Neuron (in vitro differentiated cells): ENCODE measurements around the gene PPP2R2C.

Experiments used
- H2AFZ ChIP-seq: one replicate; pipeline ENCODE4 v1.6.1; 2013; ENCODE audit warnings: low read depth, mild to moderate bottlenecking, inconsistent platforms, low read length, moderate library complexity
- H3K27me3 ChIP-seq: one replicate; pipeline ENCODE4 v1.6.1; 2013; ENCODE audit warnings: low read length; ENCODE audit not compliant: insufficient read depth
- H3K36me3 ChIP-seq: one replicate; pipeline ENCODE4 v1.6.1; 2013; ENCODE audit warnings: low read length; ENCODE audit not compliant: insufficient read depth
- H3K4me1 ChIP-seq: one replicate; pipeline ENCODE4 v1.6.1; 2013; ENCODE audit warnings: low read length; ENCODE audit not compliant: insufficient read depth
- H3K4me3 ChIP-seq: 2 replicates; pipeline ENCODE4 v1.5.1; 2013; ENCODE audit warnings: mild to moderate bottlenecking, low read length, moderate library complexity
- H3K9me3 ChIP-seq: one replicate; pipeline ENCODE4 v1.6.1; 2013; ENCODE audit warnings: low read length

The PPP2R2C gene

DNA sequence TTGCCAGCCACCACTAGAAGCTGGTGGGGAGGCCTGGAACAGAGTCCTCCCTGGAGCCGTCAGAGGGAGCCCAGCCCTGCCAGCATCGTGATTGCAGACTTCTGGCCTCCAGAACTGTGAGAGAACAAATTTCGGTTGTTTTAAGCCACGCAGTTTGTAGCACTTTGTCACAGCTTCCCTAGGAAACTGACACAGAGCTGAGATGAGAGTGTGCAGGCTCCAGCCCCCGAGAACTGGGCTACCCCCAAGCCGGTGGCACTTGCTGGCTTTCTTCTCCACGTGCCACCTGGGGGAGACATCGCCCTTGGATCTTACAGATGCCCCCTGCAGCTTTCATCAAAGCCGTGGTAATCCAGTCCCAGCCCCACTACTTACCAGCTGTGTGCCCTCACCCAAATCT is 83.7 kb downstream of the PPP2R2C start:
- H3K36me3 ChIP-seq: no peaks in the 10 kb centered on the region
- no peak overlapping the region for H2AFZ ChIP-seq
- H3K27me3 ChIP-seq: peaks cover 51% of the 10 kb centered on the region
- H3K9me3 ChIP-seq: no peaks in the 10 kb centered on the region
- H3K4me1 ChIP-seq: no peaks in the 10 kb centered on the region
- no peak overlapping the region for H3K4me3 ChIP-seq

DNA sequence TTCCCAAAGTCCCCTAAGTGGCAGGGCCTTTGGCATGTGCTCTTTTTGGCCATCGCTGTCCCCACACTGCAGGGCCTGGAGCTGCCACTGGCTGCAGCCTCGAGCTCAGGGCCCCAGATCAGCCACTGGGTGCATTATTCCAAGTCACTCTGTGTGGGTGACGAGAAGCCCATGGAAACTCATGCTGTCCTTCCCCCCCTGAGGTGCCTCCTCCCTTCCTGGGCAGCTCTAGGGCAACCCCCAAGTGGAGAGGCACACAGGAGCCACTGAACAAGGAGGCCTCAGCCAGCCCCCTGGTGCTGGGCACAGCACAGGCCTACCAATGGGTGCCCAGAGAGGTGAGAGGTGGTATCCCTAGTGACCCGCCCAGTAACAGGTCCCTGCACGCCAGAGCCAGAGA is 84.5 kb downstream of the PPP2R2C start:
- Histone ChIP-seq H3K9me3 (no peaks in the 10 kb centered on the region), H2AFZ (no peak overlapping the region), H3K27me3 (peaks cover 48% of the 10 kb centered on the region), H3K36me3 (no peaks in the 10 kb centered on the region), H3K4me1 (no peaks in the 10 kb centered on the region), H3K4me3 (no peak overlapping the region)

DNA sequence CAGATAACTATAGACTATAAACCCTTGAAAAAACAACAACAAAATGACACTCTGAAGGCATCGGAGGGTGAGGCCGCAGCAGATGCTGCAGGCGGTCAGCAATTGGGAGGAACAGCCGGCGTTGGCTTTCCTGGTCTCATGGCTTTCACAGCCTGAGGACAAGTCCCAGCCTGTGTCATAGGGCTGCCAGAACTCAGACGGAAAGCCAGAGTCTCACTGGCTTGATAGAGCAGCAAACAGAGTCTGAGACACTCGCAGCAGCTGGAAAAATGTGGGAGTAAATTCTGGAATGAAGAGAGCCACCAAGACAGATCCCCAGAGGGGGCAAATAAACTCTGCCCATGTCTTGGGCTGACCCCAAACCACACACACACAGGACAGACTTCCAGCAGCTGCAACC is 86.3 kb downstream of the PPP2R2C start:
- H3K4me3 ChIP-seq: no peak overlapping the region
- no peaks in the 10 kb centered on the region for H3K36me3 ChIP-seq
- no peaks in the 10 kb centered on the region for H3K4me1 ChIP-seq
- peaks cover 36% of the 10 kb centered on the region for H3K27me3 ChIP-seq
- no peaks in the 10 kb centered on the region for H3K9me3 ChIP-seq
- H2AFZ ChIP-seq: no peak overlapping the region

DNA sequence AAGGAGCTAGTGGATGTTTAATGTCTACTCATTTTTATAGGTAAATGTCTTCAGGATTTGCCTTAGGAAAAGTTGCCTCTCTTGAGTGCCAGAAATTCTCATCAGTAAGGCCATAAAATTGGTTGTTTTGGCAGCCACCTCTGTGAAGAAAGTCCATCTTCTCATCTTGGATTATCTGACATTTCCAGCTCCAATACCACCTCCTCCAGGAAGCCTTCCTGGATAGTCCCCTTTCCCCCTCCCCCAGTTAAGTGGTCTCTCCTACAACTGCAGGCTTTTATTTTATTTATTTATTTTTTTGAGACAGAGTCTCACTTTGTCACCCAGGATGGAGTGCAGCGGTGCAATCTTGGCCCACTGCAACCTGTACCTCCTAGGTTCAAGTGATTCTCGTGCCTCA is 87.1 kb downstream of the PPP2R2C start:
- Histone ChIP-seq H3K27me3 (peaks cover 30% of the 10 kb centered on the region), H3K4me1 (no peaks in the 10 kb centered on the region), H2AFZ (no peak overlapping the region), H3K9me3 (no peaks in the 10 kb centered on the region), H3K4me3 (no peak overlapping the region), H3K36me3 (no peaks in the 10 kb centered on the region)

DNA sequence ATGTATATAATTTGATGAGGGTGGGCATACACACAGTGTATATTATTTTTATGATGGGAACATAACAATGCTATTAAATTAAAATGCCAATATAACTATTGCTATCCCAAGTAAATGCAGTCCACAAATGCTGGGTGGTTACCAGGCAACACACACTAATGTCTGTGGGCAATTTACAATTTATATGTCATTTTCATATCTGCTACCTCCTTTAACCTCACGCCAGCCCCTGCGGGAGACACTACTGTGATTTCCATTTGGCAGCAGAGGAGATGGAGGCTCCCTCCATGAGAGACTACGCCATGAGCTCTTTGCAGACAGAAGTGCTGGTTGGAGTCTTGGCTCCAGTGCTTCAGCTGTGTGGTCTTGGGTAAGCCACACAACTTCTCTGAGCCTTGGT is 87.9 kb downstream of the PPP2R2C start:
- Histone ChIP-seq H3K4me1 (no peaks in the 10 kb centered on the region), H3K9me3 (no peaks in the 10 kb centered on the region), H2AFZ (no peak overlapping the region), H3K27me3 (peaks cover 27% of the 10 kb centered on the region), H3K36me3 (no peaks in the 10 kb centered on the region), H3K4me3 (no peak overlapping the region)

DNA sequence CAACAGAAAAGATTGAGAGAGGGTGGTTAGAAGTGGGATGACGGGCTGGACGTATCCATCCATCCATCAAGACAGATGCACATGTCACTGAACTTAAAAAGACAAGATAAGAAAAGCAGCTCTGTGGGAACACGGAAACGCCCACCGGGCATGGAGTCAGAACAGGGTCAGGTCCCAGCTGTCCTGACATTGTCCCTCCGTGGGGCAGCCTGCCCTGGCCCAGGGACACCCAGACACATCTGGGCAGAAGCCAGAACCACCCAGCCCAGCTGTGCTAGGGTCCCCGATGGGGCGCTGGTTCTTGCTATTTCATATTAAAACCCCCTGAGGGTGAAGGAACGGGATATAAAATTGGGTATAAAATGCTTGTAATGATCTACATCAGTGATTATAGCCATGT is 88.5 kb downstream of the PPP2R2C start:
- Histone ChIP-seq H3K4me3 (no peak overlapping the region), H3K9me3 (no peaks in the 10 kb centered on the region)

DNA sequence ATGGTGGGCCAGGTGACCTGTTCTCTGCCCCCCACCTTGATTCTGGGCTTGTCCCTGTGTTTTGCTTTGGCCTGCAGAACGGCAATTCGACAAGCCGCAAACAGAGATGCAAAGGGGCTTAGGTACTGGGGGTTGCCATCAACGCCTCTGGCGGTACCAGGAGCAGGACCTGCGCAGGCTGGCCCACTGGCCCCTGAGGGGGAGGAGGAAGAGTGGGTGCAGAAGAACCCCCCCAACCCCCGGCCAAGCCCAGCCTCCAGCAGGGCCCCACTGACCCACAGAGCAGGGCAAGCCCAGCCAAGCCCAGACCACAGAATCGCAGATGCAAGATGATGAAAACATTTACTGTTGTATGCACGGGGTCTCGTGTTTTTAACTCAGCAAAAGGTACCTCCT is 89.4 kb downstream of the PPP2R2C start:
- H2AFZ ChIP-seq: no peak overlapping the region
- no peaks in the 10 kb centered on the region for H3K9me3 ChIP-seq
- H3K36me3 ChIP-seq: no peaks in the 10 kb centered on the region
- no peaks in the 10 kb centered on the region for H3K4me1 ChIP-seq
- no peak overlapping the region for H3K4me3 ChIP-seq
- H3K27me3 ChIP-seq: peaks cover 20% of the 10 kb centered on the region

More for the DNA sequence above, 88.5 kb downstream of the PPP2R2C start:
- no peak overlapping the region for H2AFZ ChIP-seq
- H3K27me3 ChIP-seq: peaks cover 24% of the 10 kb centered on the region
- H3K36me3 ChIP-seq: no peaks in the 10 kb centered on the region
- H3K4me1 ChIP-seq: no peaks in the 10 kb centered on the region

DNA sequence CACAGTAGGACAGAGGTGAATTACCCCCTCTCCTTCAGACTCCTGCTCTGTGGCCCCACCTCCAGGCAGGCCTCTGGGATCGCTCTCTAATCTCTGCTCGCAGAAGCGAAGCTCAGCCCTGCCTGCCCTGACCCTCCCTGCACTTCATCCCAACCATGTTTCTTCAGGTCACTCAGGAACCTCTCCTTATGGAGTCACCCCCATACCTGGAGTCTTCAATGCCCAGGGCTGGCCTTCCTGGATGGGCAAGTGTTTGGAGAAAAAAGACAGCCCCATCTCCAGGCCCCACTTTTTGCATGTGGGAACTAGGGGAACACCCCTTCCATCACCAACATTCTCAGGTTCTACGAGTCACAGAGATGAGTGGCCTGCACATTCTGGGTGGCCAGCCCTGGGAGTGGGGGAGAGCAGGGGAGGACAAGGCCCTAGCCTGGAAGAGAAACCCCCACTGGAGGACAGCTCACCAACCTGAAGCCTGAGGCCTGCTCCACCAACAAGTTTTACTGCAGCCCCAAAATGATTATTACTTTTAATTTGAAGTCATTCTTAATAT is 90.8 kb downstream of the PPP2R2C start:
- Histone ChIP-seq H2AFZ (no peak overlapping the region), H3K9me3 (no peaks in the 10 kb centered on the region), H3K36me3 (no peaks in the 10 kb centered on the region), H3K4me3 (no peak overlapping the region), H3K4me1 (no peaks in the 10 kb centered on the region), H3K27me3 (peaks cover 20% of the 10 kb centered on the region)

DNA sequence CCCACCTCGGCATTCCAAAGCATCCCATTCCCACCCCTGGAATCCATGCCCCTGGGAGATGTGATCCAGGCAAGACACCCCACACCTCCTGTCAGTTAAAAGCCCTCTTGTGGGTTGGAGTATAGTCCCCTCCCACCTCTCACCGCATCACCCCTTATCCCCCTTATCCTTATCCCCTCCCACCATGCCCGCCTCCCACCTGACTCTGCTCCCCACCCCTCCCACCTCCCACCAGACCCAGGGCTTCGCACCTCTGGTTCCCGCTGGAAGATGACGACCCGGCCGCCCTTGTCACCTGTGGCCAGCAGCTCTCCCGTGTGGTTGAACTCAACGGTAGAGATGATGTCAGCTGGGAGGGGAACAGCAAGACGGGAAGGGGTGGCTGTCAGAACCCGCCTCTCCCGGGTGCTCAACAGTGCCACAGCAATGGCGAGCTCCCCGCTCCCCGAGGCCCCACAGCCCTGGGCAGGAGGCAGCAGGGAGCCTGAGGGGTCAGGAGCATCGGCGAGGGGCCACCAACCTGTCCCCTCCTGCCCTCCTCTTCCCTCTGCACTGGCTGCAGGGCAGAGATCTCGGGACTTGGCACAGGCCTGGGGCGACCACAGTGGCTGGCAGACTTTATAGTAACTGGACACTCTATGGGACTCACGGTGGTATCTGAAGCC is 91.5 kb downstream of the PPP2R2C start:
- peaks cover 23% of the 10 kb centered on the region for H3K27me3 ChIP-seq
- H3K4me1 ChIP-seq: no peaks in the 10 kb centered on the region
- no peaks in the 10 kb centered on the region for H3K36me3 ChIP-seq
- no peaks in the 10 kb centered on the region for H3K9me3 ChIP-seq
- no peak overlapping the region for H2AFZ ChIP-seq
- no peak overlapping the region for H3K4me3 ChIP-seq

DNA sequence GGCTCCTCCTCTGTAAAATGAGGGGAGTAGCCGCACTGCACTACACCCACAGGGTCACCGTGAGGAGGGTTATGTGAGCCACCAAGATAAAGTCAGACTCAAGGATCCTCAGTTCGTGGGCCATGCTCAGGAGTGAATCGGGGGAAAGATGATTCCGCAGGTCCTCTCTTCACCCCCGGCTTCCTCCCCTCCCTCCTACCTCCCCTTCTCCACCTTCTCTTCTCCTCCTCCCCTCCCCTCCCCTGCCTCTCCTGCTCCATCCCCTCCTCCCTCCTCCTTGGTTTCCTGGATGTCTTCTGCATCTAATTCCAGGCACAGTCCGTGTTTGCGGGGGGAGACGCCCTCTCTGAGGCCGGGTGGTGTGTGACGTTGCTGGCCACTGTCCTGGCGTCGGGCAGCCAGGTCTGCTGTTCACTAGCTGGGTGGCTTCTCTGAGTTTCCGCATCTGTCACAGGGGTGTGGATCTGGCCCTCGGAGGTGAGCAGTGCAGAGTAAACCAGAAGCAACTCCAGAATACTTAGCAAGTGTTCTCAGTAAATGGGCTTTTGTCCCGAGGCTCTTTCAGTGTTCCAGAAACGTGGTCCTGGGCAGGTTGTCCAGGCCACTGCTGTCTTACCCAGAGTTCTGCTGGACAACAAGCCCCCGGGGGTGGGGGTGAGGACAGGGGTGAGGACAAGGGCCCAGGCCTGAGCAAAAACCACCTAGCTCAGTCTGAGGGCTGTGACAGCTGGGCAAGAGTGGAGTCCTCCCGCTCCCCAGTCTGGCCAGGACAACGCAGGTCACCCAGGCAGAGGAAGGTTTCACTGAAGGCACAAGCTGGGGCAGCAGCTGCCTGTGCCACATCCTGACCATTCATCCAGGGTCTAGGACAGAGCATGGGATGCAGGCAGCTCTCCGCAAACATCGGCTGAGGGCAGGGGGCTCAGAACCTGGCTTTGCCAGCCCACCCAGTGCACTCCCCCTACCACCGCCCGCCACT is 92.4 kb downstream of the PPP2R2C start:
- Histone ChIP-seq H3K9me3 (no peaks in the 10 kb centered on the region), H3K4me1 (no peaks in the 10 kb centered on the region), H3K36me3 (no peaks in the 10 kb centered on the region), H3K27me3 (peaks cover 27% of the 10 kb centered on the region), H2AFZ (no peak overlapping the region), H3K4me3 (no peak overlapping the region)

DNA sequence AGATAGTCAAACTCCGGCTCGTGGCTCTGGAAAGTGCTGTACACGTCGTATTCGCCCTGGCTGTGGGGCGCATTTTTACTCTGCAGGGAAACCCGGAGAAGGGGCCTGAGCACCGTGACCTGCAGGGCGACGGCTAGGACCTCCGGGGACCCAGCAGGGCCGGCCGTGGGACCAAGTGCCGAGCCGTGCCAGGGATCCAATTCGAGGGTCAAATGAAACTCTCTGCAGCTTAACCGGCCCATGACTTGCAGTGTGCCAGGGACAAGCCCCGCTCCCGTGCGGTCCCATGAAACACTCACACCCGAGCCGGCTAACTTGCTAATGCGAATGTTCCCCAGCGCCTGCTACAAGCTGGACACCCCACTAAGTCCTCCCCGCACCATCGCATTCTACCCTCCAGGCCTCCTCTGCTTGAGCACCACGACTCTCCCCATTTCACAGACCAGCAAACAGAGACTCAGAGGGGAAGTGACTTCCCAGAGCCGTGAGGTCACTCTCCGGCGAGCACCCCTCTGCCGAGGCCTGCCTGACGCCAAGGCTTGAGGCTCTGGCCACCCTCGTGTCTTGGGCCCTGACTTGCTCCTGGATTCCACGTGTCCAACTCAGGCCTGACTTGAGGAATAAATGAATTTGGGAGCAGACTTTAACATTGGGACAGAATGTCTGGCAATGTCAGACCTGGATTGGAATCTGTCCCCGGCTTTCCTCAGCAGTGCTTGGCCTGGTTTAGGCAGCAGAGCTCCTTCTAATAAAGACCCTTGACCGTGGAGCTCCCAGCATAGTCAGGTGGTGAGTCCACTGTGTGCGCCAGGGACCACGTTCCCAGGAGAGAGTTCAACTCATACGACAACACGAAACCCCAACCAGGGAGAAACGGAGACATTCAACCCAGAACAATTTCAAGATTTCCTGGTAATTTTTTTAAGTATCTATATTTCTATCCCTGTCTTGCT is 93.6 kb downstream of the PPP2R2C start:
- Histone ChIP-seq H3K4me1 (no peaks in the 10 kb centered on the region), H3K4me3 (no peak overlapping the region), H3K9me3 (no peaks in the 10 kb centered on the region), H2AFZ (no peak overlapping the region), H3K27me3 (peaks cover 36% of the 10 kb centered on the region), H3K36me3 (no peaks in the 10 kb centered on the region)

DNA sequence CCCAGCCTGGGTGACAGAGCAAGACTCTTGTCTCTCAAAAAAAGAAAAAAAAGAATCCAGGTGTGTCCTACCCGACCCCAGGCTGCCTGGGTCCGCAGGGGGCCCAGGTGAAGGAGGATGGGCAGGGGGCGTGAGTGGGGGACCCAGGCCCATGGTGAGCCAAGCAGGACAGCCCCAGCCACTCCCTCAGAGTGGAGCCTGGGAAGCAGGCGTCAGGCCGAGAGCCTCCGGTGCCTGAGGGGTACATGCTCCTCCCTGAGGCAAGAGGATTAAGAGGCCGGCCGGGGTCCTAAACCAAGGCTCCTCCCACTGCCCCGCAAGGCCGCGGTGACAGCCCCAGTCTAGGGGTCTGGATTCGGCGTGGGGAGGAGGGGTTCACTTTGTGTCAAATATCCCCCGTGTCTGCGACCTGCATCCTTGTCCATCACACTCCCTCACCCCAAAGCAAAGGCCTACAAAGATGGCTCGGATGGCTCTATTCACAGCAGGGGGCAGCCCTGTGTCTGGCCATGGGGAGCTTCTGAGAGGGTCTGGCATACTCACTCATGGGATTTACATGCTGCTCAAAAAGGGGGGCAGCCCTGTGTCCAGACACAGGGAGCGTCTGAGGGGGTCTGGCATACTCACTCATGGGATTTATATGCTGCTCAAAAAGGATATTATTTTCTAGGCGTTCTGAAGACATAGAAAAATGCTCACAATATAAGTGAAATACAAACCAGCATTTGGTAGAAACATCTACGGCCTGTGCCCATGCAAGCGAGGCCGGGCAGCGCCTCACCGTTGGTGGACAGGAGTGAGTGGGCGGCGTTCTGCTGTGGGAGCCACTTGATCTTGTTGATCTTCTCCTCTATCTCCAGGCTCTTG is 94.6 kb downstream of the PPP2R2C start:
- H3K27me3 ChIP-seq: peaks cover 41% of the 10 kb centered on the region
- H3K36me3 ChIP-seq: no peaks in the 10 kb centered on the region
- no peaks in the 10 kb centered on the region for H3K4me1 ChIP-seq
- H2AFZ ChIP-seq: no peak overlapping the region
- no peak overlapping the region for H3K4me3 ChIP-seq
- no peaks in the 10 kb centered on the region for H3K9me3 ChIP-seq
